Liver (tissue), 3 donors: ENCODE results near the gene ARSJ.

ENCODE experiments used
- CTCF ChIP-seq: fragments of 150-350 bp; IDR thresholded peaks from 2 replicates; pipeline ENCODE4 v1.5.1; 2017; ENCODE audit warnings: improper control_type of control experiment, low read depth, low read length; ENCODE audit not compliant: missing input control
- EGR1 ChIP-seq, 2 donors: IDR thresholded peaks; 2 replicates each; pipeline ENCODE4 v1.6.1; 2016 to 2018; ENCODE audit warnings: antibody characterized with exemption in 2 of 2, low read depth in 2 of 2
- GABPA ChIP-seq, 2 donors: IDR thresholded peaks in 1 of 2; conservative IDR thresholded peaks in 1 of 2; 2 replicates each; pipeline ENCODE4 v1.6.1; 2016; ENCODE audit warnings: antibody characterized with exemption in 2 of 2, mild to moderate bottlenecking in 1 of 2, moderate library complexity in 1 of 2
- MAX ChIP-seq: IDR thresholded peaks from 2 replicates; pipeline ENCODE4 v1.6.1; 2016; ENCODE audit warnings: antibody characterized with exemption
- NR2F2 ChIP-seq: IDR thresholded peaks from 2 replicates; pipeline ENCODE4 v1.6.1; 2016; ENCODE audit warnings: antibody characterized with exemption
- RAD21 ChIP-seq, 2 donors: IDR thresholded peaks; 2 replicates each; pipeline ENCODE4 v1.6.1; 2016; ENCODE audit warnings: antibody characterized with exemption in 2 of 2, mild to moderate bottlenecking in 2 of 2
- REST ChIP-seq: IDR thresholded peaks from 2 replicates; pipeline ENCODE4 v1.6.1; 2016; ENCODE audit warnings: antibody characterized with exemption, mild to moderate bottlenecking
- TAF1 ChIP-seq: conservative IDR thresholded peaks from 2 replicates; pipeline ENCODE4 v1.6.1; 2016; ENCODE audit warnings: antibody characterized with exemption, mild to moderate bottlenecking
- YY1 ChIP-seq: IDR thresholded peaks from 2 replicates; pipeline ENCODE4 v1.6.1; 2016; ENCODE audit warnings: antibody characterized with exemption, mild to moderate bottlenecking
- TF ChIP-seq, protein P1 (sequence below): IDR thresholded peaks from 2 replicates; pipeline ENCODE4 v1.6.1; 2016; ENCODE audit warnings: antibody characterized with exemption
- donor health status: healthy.
- donor health status: healthy.

DNA sequence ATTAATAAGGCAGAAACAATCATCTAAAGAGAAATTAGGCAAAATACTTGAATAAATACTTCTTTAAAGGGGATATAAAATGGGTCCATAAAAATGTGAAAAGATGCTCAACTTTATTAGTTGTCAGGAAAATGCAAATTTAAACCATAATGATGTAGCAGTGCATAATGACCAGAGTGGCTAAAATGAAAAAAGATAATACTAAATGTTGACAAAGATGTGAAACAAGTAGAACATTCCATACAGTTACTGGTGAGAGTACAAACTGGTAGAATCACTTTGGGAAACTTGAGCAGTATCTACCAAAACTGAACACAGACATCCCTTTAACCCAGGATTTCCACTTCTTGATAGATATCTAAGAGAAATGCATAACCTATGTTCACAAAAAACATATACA is 5.0 kb downstream of the ARSJ start:
- no peak for TF ChIP-seq CTCF
- no peak for TF ChIP-seq MAX
- no peak for TF ChIP-seq GABPA (IDR thresholded peaks at IDR 0.05 in 1 of 2, conservative IDR thresholded peaks at IDR 0.05 in 1 of 2)
- TF ChIP-seq, protein P1, sequence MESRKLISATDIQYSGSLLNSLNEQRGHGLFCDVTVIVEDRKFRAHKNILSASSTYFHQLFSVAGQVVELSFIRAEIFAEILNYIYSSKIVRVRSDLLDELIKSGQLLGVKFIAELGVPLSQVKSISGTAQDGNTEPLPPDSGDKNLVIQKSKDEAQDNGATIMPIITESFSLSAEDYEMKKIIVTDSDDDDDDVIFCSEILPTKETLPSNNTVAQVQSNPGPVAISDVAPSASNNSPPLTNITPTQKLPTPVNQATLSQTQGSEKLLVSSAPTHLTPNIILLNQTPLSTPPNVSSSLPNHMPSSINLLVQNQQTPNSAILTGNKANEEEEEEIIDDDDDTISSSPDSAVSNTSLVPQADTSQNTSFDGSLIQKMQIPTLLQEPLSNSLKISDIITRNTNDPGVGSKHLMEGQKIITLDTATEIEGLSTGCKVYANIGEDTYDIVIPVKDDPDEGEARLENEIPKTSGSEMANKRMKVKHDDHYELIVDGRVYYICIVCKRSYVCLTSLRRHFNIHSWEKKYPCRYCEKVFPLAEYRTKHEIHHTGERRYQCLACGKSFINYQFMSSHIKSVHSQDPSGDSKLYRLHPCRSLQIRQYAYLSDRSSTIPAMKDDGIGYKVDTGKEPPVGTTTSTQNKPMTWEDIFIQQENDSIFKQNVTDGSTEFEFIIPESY, result no peak
- no peak for TF ChIP-seq EGR1 (IDR thresholded peaks at IDR 0.05; ENCODE audit: low read depth in 2 of 2)
- TF ChIP-seq YY1, result no peak
- TF ChIP-seq REST, result no peak
- TF ChIP-seq NR2F2, result no peak
- TF ChIP-seq RAD21 (IDR thresholded peaks at IDR 0.05), result no peak
- TF ChIP-seq TAF1, result no peak
